Bronchial epithelial cell (primary cell): ENCODE data around the gene FAM24A. TPM values are rescaled to one million over a fixed set of nuclear protein-coding genes. Genes with fewer than 3 reads are reported as not detected.
A peak's percentile ranks its signal among the peaks of the same experiment; 100 is the strongest.

Experiments
- DNase-seq: peaks from one replicate; pipeline ENCODE4 v3.0.0-alpha.2; 2010; ENCODE audit warnings: low read depth
- FAIRE-seq: peaks from 2 replicates; lab custom pipeline; 2011; peaks lifted over from hg19 to GRCh38; lab: Jason Lieb, UNC
- H3K27me3 ChIP-seq: 2 replicates; pipeline ENCODE4 v1.5.1; 2011; ENCODE audit warnings: low read length; ENCODE audit not compliant: control insufficient read depth, insufficient read depth
- H3K36me3 ChIP-seq: 2 replicates; pipeline ENCODE4 v1.5.1; 2011; ENCODE audit warnings: low read length; ENCODE audit not compliant: control insufficient read depth, insufficient read depth
- H3K4me3 ChIP-seq: 2 replicates; pipeline ENCODE4 v1.5.1; 2011; ENCODE audit warnings: mild to moderate bottlenecking, low read depth, low read length, control low read depth
- total RNA-seq: library from RNA; depleted of rRNA; stranded (reverse); fragments of >200 nt; gene quantifications from 2 replicates; pipeline ENCODE4 v1.2.1, GENCODE V29; 2014
- TF ChIP-seq, protein P1 (sequence below): IDR thresholded peaks from 2 replicates; pipeline ENCODE4 v1.5.1; 2011; ENCODE audit warnings: mild to moderate bottlenecking, moderate library complexity, low read length, control low read depth, inconsistent platforms; ENCODE audit not compliant: insufficient read depth, severe bottlenecking

The FAM24A gene
- total RNA-seq, 1 donor from 2014 or later: not detected

GRCh38 chr10:122875843-122876466 lies 34.5 kb upstream of the FAM24A start:
- TF ChIP-seq, protein P1, sequence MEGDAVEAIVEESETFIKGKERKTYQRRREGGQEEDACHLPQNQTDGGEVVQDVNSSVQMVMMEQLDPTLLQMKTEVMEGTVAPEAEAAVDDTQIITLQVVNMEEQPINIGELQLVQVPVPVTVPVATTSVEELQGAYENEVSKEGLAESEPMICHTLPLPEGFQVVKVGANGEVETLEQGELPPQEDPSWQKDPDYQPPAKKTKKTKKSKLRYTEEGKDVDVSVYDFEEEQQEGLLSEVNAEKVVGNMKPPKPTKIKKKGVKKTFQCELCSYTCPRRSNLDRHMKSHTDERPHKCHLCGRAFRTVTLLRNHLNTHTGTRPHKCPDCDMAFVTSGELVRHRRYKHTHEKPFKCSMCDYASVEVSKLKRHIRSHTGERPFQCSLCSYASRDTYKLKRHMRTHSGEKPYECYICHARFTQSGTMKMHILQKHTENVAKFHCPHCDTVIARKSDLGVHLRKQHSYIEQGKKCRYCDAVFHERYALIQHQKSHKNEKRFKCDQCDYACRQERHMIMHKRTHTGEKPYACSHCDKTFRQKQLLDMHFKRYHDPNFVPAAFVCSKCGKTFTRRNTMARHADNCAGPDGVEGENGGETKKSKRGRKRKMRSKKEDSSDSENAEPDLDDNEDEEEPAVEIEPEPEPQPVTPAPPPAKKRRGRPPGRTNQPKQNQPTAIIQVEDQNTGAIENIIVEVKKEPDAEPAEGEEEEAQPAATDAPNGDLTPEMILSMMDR: no peak
- Histone ChIP-seq H3K4me3 (no peak overlapping the region), H3K27me3 (no peaks in the 10 kb centered on the region), H3K36me3 (no peaks in the 10 kb centered on the region)
- DNase-seq (no peak), FAIRE-seq (peak; percentile 52)

- FAIRE-seq: no peak
Measured at GRCh38 chr10:122876467-122876855, 33.9 kb upstream of the FAM24A start.

DNA sequence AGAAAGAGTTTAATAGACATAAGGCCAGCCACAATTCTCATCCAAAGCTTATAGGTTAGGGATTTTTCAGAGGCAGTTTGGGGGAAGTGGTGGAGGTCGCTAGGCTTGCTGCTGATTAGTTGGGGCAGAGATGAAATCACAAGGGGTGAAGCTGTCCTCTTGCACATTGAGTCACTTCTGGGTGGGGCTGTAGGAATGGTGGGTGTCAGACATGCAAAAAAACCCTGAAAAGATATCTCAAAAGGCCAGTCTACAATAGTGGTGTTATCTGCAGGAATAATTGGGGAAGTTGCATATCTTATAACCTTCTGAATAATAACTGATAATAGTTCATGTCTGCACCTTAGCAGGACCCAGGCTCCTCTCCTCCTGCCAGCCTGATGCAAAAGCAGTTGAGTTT lies 33.1 kb upstream of the FAM24A start:
- FAIRE-seq: no peak
- Histone ChIP-seq H3K27me3 (no peaks in the 10 kb centered on the region), H3K4me3 (no peak overlapping the region), H3K36me3 (no peaks in the 10 kb centered on the region)
- DNase-seq: peak; percentile 52
- TF ChIP-seq, protein P1: no peak

More at GRCh38 chr10:122876467-122876855, 33.9 kb upstream of the FAM24A start:
- TF ChIP-seq, protein P1: no peak
- Histone ChIP-seq H3K4me3 (no peak overlapping the region), H3K27me3 (no peaks in the 10 kb centered on the region), H3K36me3 (no peaks in the 10 kb centered on the region)
- DNase-seq: no peak

DNA sequence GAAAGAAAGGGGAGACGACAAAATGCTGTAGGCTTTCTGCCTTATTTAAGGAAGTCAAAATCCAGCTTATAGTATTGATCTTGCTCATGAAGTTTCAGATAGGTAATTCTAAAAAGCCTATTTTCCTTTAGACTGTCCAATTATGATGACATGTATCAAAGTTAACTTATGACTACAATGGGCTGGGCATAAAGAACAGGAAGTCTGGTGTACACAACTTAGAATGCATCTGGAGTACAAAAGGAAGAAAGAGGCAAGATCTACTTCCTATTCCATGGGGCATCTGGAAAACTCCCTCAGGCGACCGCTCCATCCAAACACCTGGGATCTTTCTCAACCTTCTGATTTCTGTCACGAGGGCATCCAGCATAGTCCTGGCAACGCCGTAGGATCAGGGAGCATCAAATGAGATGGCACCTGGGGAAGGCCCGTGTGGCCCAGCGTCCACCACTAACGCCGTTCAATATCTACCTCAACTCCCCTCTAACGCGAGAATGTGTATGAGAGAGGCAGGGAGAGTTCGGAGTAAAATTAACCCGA lies 31.5 kb upstream of the FAM24A start:
- Histone ChIP-seq H3K27me3 (no peaks in the 10 kb centered on the region), H3K36me3 (no peaks in the 10 kb centered on the region), H3K4me3 (peak overlapping the region; percentile 67)
- TF ChIP-seq, protein P1: no peak
- DNase-seq (peak; percentile 47), FAIRE-seq (no peak)

- peak within 1 kb of the TSS; percentile 67 for H3K4me3 ChIP-seq
- TF ChIP-seq, protein P1: no peak
- no peak for FAIRE-seq
- H3K36me3 ChIP-seq: no peaks in the 10 kb centered on the region
- peak; percentile 98 for DNase-seq
- no peaks in the 10 kb centered on the region for H3K27me3 ChIP-seq
Measured at GRCh38 chr10:122879339-122880273, 30.8 kb upstream of the FAM24A start, which contains the start of gene FAM24B. TSS of gene FAM24B (minus strand) at chr10:122879581. CDS start at chr10:122850515, 29,066 bp downstream.
